GM12878 (cell line): ENCODE data around the gene SIM1. TPM values are rescaled to one million over a fixed set of nuclear protein-coding genes. Genes with fewer than 3 reads are reported as not detected.
A peak's percentile ranks its signal among the peaks of the same experiment; 100 is the strongest.

Source experiments
- ATAC-seq: fragments of 200-7000 bp; cut with Tn5 transposase; 3 replicates; pipeline ENCODE4 v1.9.1; 2020; ENCODE audit warnings: mild to moderate bottlenecking, moderate library complexity
- BruUV-seq: library from RNA; stranded (reverse); fragments of 400-500 nt; replicated peaks from 2 replicates; lab custom pipeline; 2021; lab: Mats Ljungman, UMichigan
- CTCF ChIA-PET: fragments of 300-600 bp; sonication (Branson Sonifier 250); formaldehyde crosslinking; extraction: SDS; loops from one replicate; lab custom pipeline; 2021; ENCODE audit warnings: inconsistent platforms; lab: Yijun Ruan, JAX
- POLR2A ChIA-PET: fragments of 350-600 bp; formaldehyde crosslinking; extraction: SDS; loops from one replicate; lab custom pipeline; 2021; ENCODE audit warnings: inconsistent platforms; lab: Charles Lee
- RAD21 ChIA-PET: fragments of 300-600 bp; sonication (Branson Sonifier 250); formaldehyde crosslinking; loops from one replicate; lab custom pipeline; 2023; ENCODE audit warnings: antibody characterized with exemption; ENCODE audit not compliant: unreplicated experiment; lab: Charles Lee
- SMC1A ChIA-PET: fragments of 300-600 bp; sonication (Branson Sonifier 250); formaldehyde crosslinking; loops from one replicate; lab custom pipeline; 2023; ENCODE audit not compliant: unreplicated experiment, uncharacterized antibody; lab: Charles Lee
- DNase-seq: peaks from one replicate; pipeline ENCODE4 v3.0.0-alpha.2; 2011; ENCODE audit warnings: low read depth, low spot score
- FAIRE-seq: peaks from 3 replicates; lab custom pipeline; 2011; peaks lifted over from hg19 to GRCh38; lab: Jason Lieb, UNC
- H2AFZ ChIP-seq: 2 replicates; pipeline ENCODE4 v1.6.0; 2011; ENCODE audit warnings: low read depth, low read length, control low read depth; ENCODE audit not compliant: control insufficient read depth
- H3K27ac ChIP-seq: 2 replicates; pipeline ENCODE4 v1.5.1; 2011; ENCODE audit warnings: control low read depth; ENCODE audit not compliant: control insufficient read depth, insufficient read depth
- H3K27me3 ChIP-seq, 2 experiments: replicated peaks in 1 of 2; 2 replicates each; pipeline versions ENCODE4 v1.6.0 to v1.6.1; 2011; ENCODE audit warnings: low read length in 1 of 2; ENCODE audit not compliant: control insufficient read depth in 2 of 2, insufficient read depth in 2 of 2
- H3K36me3 ChIP-seq, 2 experiments: 2 replicates each; pipeline ENCODE4 v1.5.1; 2011; ENCODE audit warnings: low read length in 1 of 2; ENCODE audit not compliant: control insufficient read depth in 2 of 2, insufficient read depth in 2 of 2
- H3K4me1 ChIP-seq: 2 replicates; pipeline ENCODE4 v1.6.1; 2011; ENCODE audit warnings: mild to moderate bottlenecking, low read length, moderate library complexity, mixed read lengths; ENCODE audit not compliant: control insufficient read depth, insufficient read depth
- H3K4me2 ChIP-seq: 2 replicates; pipeline ENCODE4 v1.6.0; 2011; ENCODE audit warnings: control low read depth; ENCODE audit not compliant: control insufficient read depth, insufficient read depth
- H3K4me3 ChIP-seq: fragments of 200-600 bp; sonication (generic); 2 replicates; pipeline ENCODE4 v1.5.1; 2016
- H3K79me2 ChIP-seq: 2 replicates; pipeline ENCODE4 v1.6.0; 2011; ENCODE audit warnings: low read length; ENCODE audit not compliant: control insufficient read depth, insufficient read depth
- H3K9ac ChIP-seq: 2 replicates; pipeline ENCODE4 v1.8.0; 2011; ENCODE audit warnings: low read length, control low read depth, mixed read lengths; ENCODE audit not compliant: control insufficient read depth, insufficient read depth
- H3K9me3 ChIP-seq: replicated peaks from 3 replicates; pipeline ENCODE4 v1.5.1; 2011; ENCODE audit warnings: mild to moderate bottlenecking, low read length; ENCODE audit not compliant: control insufficient read depth, insufficient read depth
- H4K20me1 ChIP-seq: 2 replicates; pipeline ENCODE4 v1.6.0; 2011; ENCODE audit not compliant: control insufficient read depth, insufficient read depth
- CREB1 ChIP-seq: IDR thresholded peaks from 2 replicates; pipeline ENCODE4 v1.6.1; 2012; ENCODE audit warnings: low read depth, mild to moderate bottlenecking, inconsistent platforms
- HDAC6 ChIP-seq: fragments of 200-600 bp; sonication (generic); IDR thresholded peaks from one replicate; pipeline ENCODE4 v1.8.0; 2017; ENCODE audit warnings: antibody characterized with exemption; ENCODE audit not compliant: unreplicated experiment
- JUNB ChIP-seq: IDR thresholded peaks from 2 replicates; pipeline ENCODE4 v1.6.1; 2016; ENCODE audit warnings: antibody characterized with exemption, mild to moderate bottlenecking
- MTA2 ChIP-seq: fragments of 450-650 bp; IDR thresholded peaks from 2 replicates; pipeline ENCODE4 v1.6.1; 2016; ENCODE audit warnings: low read depth, mild to moderate bottlenecking, moderate library complexity
- NFYA ChIP-seq: IDR thresholded peaks from 2 replicates; pipeline ENCODE4 v1.6.1; 2011; ENCODE audit warnings: low read depth, mild to moderate bottlenecking, low read length, improper control_type of control experiment, borderline replicate concordance
- POLR2AphosphoS5 ChIP-seq: IDR thresholded peaks from 2 replicates; pipeline ENCODE4 v1.6.1; 2011; ENCODE audit warnings: mild to moderate bottlenecking, low read length, inconsistent platforms
- RFX5 ChIP-seq: IDR thresholded peaks from 2 replicates; pipeline ENCODE4 v1.6.1; 2011; ENCODE audit warnings: low read depth, low read length, improper control_type of control experiment
- RUNX3 ChIP-seq: IDR thresholded peaks from 2 replicates; pipeline ENCODE4 v1.6.1; 2012; ENCODE audit warnings: low read length, inconsistent platforms
- SPI1 ChIP-seq: IDR thresholded peaks from 2 replicates; pipeline ENCODE4 v1.6.1; 2011; ENCODE audit warnings: low read depth, mild to moderate bottlenecking, low read length, moderate library complexity, borderline replicate concordance; ENCODE audit not compliant: insufficient read depth
- SUPT20H ChIP-seq: IDR thresholded peaks from 2 replicates; pipeline ENCODE4 v1.6.1; 2011; ENCODE audit warnings: low read depth, mild to moderate bottlenecking, low read length, moderate library complexity, borderline replicate concordance; ENCODE audit not compliant: control insufficient read depth
- ZSCAN29 ChIP-seq: fragments of 450-650 bp; IDR thresholded peaks from 2 replicates; pipeline ENCODE4 v1.6.1; 2017; ENCODE audit warnings: mild to moderate bottlenecking, moderate library complexity
- in situ Hi-C: fragments of 300-500 bp; cut with MboI; formaldehyde crosslinking; loops from 9 replicates; pipeline ENCODE4 v1.14.3; 2018; ENCODE audit warnings: mixed read lengths
- intact Hi-C: fragments of 100-400 bp; cut with micrococcal nuclease; formaldehyde crosslinking; loops from one replicate; pipeline ENCODE4 v1.14.2; 2022; ENCODE audit not compliant: unreplicated experiment
- polyA plus RNA-seq, 11 experiments: library from polyadenylated mRNA; depleted of rRNA in 4 of 11; unstranded in 6 of 11; stranded (reverse) in 5 of 11; fragments of >200 nt; fragmentation: Nextera tagmentation in 4 of 11; fragmentation: Illumina TruSeq in 1 of 11; extraction: Ambion mirVana in 4 of 11; extraction: Trizol in 1 of 11; gene quantifications; 1 replicate in 1 of 11; 2 replicates in 10 of 11; pipeline versions ENCODE4 v1.2.1 to v1.2.3, GENCODE V29; 2011 to 2016; ENCODE audit warnings: inconsistent platforms in 2 of 11, missing spikeins in 2 of 11, low read depth in 1 of 11
- total RNA-seq, 4 experiments: library from RNA; depleted of rRNA in 3 of 4; stranded (reverse); fragments of >200 nt in 3 of 4; fragmentation: Illumina TruSeq in 1 of 4; extraction: Trizol in 1 of 4; gene quantifications; 2 replicates each; pipeline versions ENCODE4 v1.2.1 to v1.2.3, GENCODE V29; 2013 to 2021
- TF ChIP-seq, protein P1 (sequence below): fragments of 450-650 bp; IDR thresholded peaks from 2 replicates; pipeline ENCODE4 v1.6.1; 2017; ENCODE audit warnings: mild to moderate bottlenecking
- TF ChIP-seq, protein P2 (sequence below): IDR thresholded peaks from 2 replicates; pipeline ENCODE4 v1.6.1; 2011; ENCODE audit warnings: low read depth, low read length, improper control_type of control experiment, borderline replicate concordance
- TF ChIP-seq, protein P3 (sequence below): fragments of 450-650 bp; formaldehyde crosslinking; IDR thresholded peaks from 2 replicates; pipeline ENCODE4 v1.5.0; 2022; ENCODE audit warnings: mild to moderate bottlenecking, missing genetic modification characterization
- TF ChIP-seq, protein P4 (sequence below): IDR thresholded peaks from 2 replicates; pipeline ENCODE4 v1.6.1; 2012; ENCODE audit warnings: low read depth, low read length, improper control_type of control experiment

SIM1 gene
- total and polyA plus RNA-seq, 10 of the 15 experiments (the other 5 are each of a cell fraction or from before 2014, with no cell fraction given): not detected

DNA sequence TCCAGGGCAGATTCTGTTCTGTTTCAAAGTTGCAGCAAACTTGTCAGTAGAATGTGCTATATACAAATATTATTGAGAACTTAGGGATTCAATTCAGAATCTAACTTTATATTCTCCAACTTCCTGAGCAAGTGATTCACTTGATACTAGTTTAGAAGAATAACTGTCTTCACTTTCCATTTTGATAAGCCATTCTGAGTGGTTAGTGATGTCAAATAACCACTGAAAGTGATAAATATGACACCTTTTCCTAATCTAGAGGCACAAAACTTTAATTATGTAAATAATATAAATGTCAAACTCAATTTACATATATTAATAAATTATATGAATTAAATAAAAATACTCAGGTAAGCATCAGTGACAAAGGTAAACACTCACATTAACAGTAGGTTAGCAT lies 20.5 kb upstream of the SIM1 start:
- DNase-seq: no peak
- SMC1A ChIA-PET: interaction anchor here (1.7 kb wide), 1 partner anchor 179 kb away, joined by 7 read pairs; no protein-coding TSS in a partner anchor
- TF ChIP-seq JUNB (peak; percentile 59), MTA2 (peak; percentile 25; the same call in 1 of the 2 replicates), NFYA (no peak), SUPT20H (no peak), RFX5 (no peak), RUNX3 (peak; percentile 72; the same call in 1 of the 2 replicates), CREB1 (no peak), SPI1 (no peak), ZSCAN29 (no peak), POLR2AphosphoS5 (no peak), HDAC6 (no peak)
- TF ChIP-seq, protein P1, sequence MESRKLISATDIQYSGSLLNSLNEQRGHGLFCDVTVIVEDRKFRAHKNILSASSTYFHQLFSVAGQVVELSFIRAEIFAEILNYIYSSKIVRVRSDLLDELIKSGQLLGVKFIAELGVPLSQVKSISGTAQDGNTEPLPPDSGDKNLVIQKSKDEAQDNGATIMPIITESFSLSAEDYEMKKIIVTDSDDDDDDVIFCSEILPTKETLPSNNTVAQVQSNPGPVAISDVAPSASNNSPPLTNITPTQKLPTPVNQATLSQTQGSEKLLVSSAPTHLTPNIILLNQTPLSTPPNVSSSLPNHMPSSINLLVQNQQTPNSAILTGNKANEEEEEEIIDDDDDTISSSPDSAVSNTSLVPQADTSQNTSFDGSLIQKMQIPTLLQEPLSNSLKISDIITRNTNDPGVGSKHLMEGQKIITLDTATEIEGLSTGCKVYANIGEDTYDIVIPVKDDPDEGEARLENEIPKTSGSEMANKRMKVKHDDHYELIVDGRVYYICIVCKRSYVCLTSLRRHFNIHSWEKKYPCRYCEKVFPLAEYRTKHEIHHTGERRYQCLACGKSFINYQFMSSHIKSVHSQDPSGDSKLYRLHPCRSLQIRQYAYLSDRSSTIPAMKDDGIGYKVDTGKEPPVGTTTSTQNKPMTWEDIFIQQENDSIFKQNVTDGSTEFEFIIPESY: no peak
- TF ChIP-seq, protein P2, sequence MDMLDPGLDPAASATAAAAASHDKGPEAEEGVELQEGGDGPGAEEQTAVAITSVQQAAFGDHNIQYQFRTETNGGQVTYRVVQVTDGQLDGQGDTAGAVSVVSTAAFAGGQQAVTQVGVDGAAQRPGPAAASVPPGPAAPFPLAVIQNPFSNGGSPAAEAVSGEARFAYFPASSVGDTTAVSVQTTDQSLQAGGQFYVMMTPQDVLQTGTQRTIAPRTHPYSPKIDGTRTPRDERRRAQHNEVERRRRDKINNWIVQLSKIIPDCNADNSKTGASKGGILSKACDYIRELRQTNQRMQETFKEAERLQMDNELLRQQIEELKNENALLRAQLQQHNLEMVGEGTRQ: no peak
- TF ChIP-seq, protein P3, sequence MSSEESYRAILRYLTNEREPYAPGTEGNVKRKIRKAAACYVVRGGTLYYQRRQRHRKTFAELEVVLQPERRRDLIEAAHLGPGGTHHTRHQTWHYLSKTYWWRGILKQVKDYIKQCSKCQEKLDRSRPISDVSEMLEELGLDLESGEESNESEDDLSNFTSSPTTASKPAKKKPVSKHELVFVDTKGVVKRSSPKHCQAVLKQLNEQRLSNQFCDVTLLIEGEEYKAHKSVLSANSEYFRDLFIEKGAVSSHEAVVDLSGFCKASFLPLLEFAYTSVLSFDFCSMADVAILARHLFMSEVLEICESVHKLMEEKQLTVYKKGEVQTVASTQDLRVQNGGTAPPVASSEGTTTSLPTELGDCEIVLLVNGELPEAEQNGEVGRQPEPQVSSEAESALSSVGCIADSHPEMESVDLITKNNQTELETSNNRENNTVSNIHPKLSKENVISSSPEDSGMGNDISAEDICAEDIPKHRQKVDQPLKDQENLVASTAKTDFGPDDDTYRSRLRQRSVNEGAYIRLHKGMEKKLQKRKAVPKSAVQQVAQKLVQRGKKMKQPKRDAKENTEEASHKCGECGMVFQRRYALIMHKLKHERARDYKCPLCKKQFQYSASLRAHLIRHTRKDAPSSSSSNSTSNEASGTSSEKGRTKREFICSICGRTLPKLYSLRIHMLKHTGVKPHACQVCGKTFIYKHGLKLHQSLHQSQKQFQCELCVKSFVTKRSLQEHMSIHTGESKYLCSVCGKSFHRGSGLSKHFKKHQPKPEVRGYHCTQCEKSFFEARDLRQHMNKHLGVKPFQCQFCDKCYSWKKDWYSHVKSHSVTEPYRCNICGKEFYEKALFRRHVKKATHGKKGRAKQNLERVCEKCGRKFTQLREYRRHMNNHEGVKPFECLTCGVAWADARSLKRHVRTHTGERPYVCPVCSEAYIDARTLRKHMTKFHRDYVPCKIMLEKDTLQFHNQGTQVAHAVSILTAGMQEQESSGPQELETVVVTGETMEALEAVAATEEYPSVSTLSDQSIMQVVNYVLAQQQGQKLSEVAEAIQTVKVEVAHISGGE: no peak
- TF ChIP-seq, protein P4, sequence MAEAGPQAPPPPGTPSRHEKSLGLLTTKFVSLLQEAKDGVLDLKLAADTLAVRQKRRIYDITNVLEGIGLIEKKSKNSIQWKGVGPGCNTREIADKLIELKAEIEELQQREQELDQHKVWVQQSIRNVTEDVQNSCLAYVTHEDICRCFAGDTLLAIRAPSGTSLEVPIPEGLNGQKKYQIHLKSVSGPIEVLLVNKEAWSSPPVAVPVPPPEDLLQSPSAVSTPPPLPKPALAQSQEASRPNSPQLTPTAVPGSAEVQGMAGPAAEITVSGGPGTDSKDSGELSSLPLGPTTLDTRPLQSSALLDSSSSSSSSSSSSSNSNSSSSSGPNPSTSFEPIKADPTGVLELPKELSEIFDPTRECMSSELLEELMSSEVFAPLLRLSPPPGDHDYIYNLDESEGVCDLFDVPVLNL: no peak
- TF ChIP-seq, all 136 proteins: peak for 3
- no peak overlapping the region for H2AFZ ChIP-seq
- ChIA-PET RAD21 (no interaction called here), CTCF (interaction anchor here (2.7 kb wide), 1 partner anchor 179 kb away, joined by 18 read pairs; no protein-coding TSS in a partner anchor), POLR2A (no interaction called here)
- H3K4me2 ChIP-seq: no peak overlapping the region
- in situ Hi-C loops (no loop called here), intact Hi-C loops (no loop called here)
- no peaks in the 10 kb centered on the region for H3K9me3 ChIP-seq
- no peaks in the 10 kb centered on the region for H3K27me3 ChIP-seq
- peak; percentile 23; the same call in 1 of the 3 replicates for ATAC-seq
- no TSS peak for BruUV-seq
- H3K79me2 ChIP-seq: no peaks in the 10 kb centered on the region
- H3K4me3 ChIP-seq: no peak overlapping the region
- FAIRE-seq: no peak
- no peaks in the 10 kb centered on the region for H4K20me1 ChIP-seq
- H3K9ac ChIP-seq: no peak overlapping the region
- H3K36me3 ChIP-seq: no peaks in the 10 kb centered on the region
- H3K27ac ChIP-seq: no peak overlapping the region
- no peaks in the 10 kb centered on the region for H3K4me1 ChIP-seq
